Activated CD8-positive, alpha-beta memory T cell treated with anti-CD3 and anti-CD28 coated beads, Interleukin-2, amount 50 U/mL, for 24 hours (primary cell): Measurements from ENCODE around the gene B4GALT2.

Experiments used
- DNase-seq: peaks from one replicate; pipeline ENCODE4 v3.0.0-alpha.2; 2020; ENCODE audit errors: extremely low read depth

The B4GALT2 gene

GRCh38 chr1:43978551-43979260 is at the start of gene B4GALT2:
Gene B4GALT2, plus strand, starts transcription at chr1:43979210. Its CDS starts 1,951 bp downstream, at chr1:43981161.
- DNase-seq = no peak

GRCh38 chr1:43930168-43930948 is 48.7 kb upstream of the B4GALT2 start:
- DNase-seq = no peak

- DNase-seq = no peak
These were observed 48.1 kb upstream of the B4GALT2 start for GRCh38 chr1:43930949-43931275.

- DNase-seq = no peak
These were observed 47.0 kb upstream of the B4GALT2 start for GRCh38 chr1:43931711-43932660.

- DNase-seq = no peak
These were observed 46.1 kb upstream of the B4GALT2 start for GRCh38 chr1:43932786-43933385.

GRCh38 chr1:43933386-43934100 is 45.5 kb upstream of the B4GALT2 start, which contains the start of gene ARTN:
Gene ARTN, plus strand, starts transcription at chr1:43933801. Its CDS starts 1,856 bp downstream, at chr1:43935657.
- no peak for DNase-seq

- no peak for DNase-seq
These were observed 44.7 kb upstream of the B4GALT2 start for GRCh38 chr1:43934101-43934985.

- DNase-seq = no peak
These were observed 44.1 kb upstream of the B4GALT2 start for GRCh38 chr1:43934986-43935324.

- no peak for DNase-seq
These were observed 43.1 kb upstream of the B4GALT2 start for GRCh38 chr1:43935711-43936427.

- no peak for DNase-seq
These were observed 42.4 kb upstream of the B4GALT2 start for GRCh38 chr1:43936431-43937151.

GRCh38 chr1:43937179-43937865 is 41.7 kb upstream of the B4GALT2 start:
- no peak for DNase-seq

GRCh38 chr1:43938383-43938782 is 40.6 kb upstream of the B4GALT2 start:
- DNase-seq = no peak

- DNase-seq = no peak
These were observed 40.0 kb upstream of the B4GALT2 start for GRCh38 chr1:43938892-43939587.

- no peak for DNase-seq
These were observed 36.6 kb upstream of the B4GALT2 start for GRCh38 chr1:43942411-43942810.

- DNase-seq = no peak
These were observed 34.1 kb upstream of the B4GALT2 start for GRCh38 chr1:43944860-43945259.

GRCh38 chr1:43945674-43946235 is 33.3 kb upstream of the B4GALT2 start:
- no peak for DNase-seq
